Adrenal gland (tissue), 12 donors: ENCODE measurements around the gene AKT3. TPM values are rescaled to one million over a fixed set of nuclear protein-coding genes. Genes with fewer than 3 reads are reported as not detected.

Experiments
- DNase-seq, 7 donors: peaks; one replicate each; pipeline ENCODE4 v3.0.0-alpha.2; 2019 to 2020
- H3K27ac ChIP-seq, 5 donors: fragments of 200-600 bp; sonication (generic) in 4 of 5; 1 replicate in 3 of 5; 2 replicates in 2 of 5; pipeline versions ENCODE4 v1.5.1 to v1.8.0; 2016 to 2020; ENCODE audit warnings: mild to moderate bottlenecking in 1 of 5
- H3K27me3 ChIP-seq: fragments of 200-600 bp; 2 replicates; pipeline ENCODE4 v1.8.0; 2021
- H3K36me3 ChIP-seq, 2 donors: fragments of 200-600 bp; replicated peaks in 1 of 2; 1 replicate in 1 of 2; 2 replicates in 1 of 2; pipeline versions ENCODE4 v1.5.1 to v1.8.0; 2018 to 2022
- H3K4me1 ChIP-seq, 2 donors: fragments of 200-600 bp; replicated peaks in 1 of 2; 1 replicate in 1 of 2; 2 replicates in 1 of 2; pipeline versions ENCODE4 v1.5.1 to v1.8.0; 2018 to 2021
- H3K4me3 ChIP-seq, 4 donors: fragments of 200-600 bp; sonication (generic) in 3 of 4; one replicate each; pipeline ENCODE4 v1.5.1; 2016 to 2018
- H3K9me3 ChIP-seq, 3 donors: fragments of 200-600 bp; sonication (generic) in 1 of 3; replicated peaks in 1 of 3; 1 replicate in 2 of 3; 2 replicates in 1 of 3; pipeline versions ENCODE4 v1.5.1 to v1.8.0; 2016 to 2021
- POLR2A ChIP-seq, 2 donors: fragments of 450-650 bp; IDR thresholded peaks; one replicate each; pipeline ENCODE4 v1.6.1; 2017; ENCODE audit warnings: antibody characterized with exemption in 2 of 2, mild to moderate bottlenecking in 2 of 2, moderate library complexity in 1 of 2
- WGBS, 4 donors: extraction: QIAGEN DNeasy Blood & Tissue Kit in 2 of 4; methylation state at CpG; one replicate each; pipeline versions ENCODE4 v1.1.5 to v1.1.7; 2013 to 2017; 5-methylcytosine and 5-hydroxymethylcytosine counted together
- intact Hi-C, 2 donors: fragments of 100-400 bp; cut with DNase I; formaldehyde crosslinking; loops; one replicate each; pipeline versions ENCODE4 v1.14.1 to v1.15.0; 2022 to 2023
- polyA plus RNA-seq, 3 donors: library from polyadenylated mRNA; stranded (reverse); fragments of 200-250 nt in 2 of 3; fragments of 350-450 nt in 1 of 3; fragmentation: Illumina TruSeq in 1 of 3; extraction: RNeasy Lipid Tissue Mini Kit (QIAGEN cat#74804) in 1 of 3; gene quantifications; one replicate each; pipeline ENCODE4 v1.2.3, GENCODE V29; 2013 to 2014
- total RNA-seq, 9 donors: library from RNA; depleted of rRNA in 4 of 9; stranded (reverse); fragments of >200 nt in 4 of 9; fragments of 120-200 nt in 1 of 9; fragmentation: NEBNext Ultra II Directional in 1 of 9; extraction: Animal tissue kit (Norgen Biotek cat#: 25700) in 1 of 9; gene quantifications; one replicate each; pipeline versions ENCODE4 v1.1.0 to v1.2.4, GENCODE V29; 2013 to 2023
- TF ChIP-seq, protein P1 (sequence below), 6 experiments: fragments of 450-650 bp in 4 of 6; fragments of 200-600 bp in 2 of 6; sonication (generic) in 1 of 6; IDR thresholded peaks; 1 replicate in 5 of 6; 2 replicates in 1 of 6; pipeline versions ENCODE4 v1.5.1 to v1.8.0; 2016 to 2021; ENCODE audit warnings: antibody characterized with exemption in 6 of 6, mild to moderate bottlenecking in 2 of 6, moderate library complexity in 1 of 6
- donor health status: healthy with polysubstance abuse.
- donor health status: Bipolar disorder and iron deficiency.
- donor health status: DM: yes; HTN: yes; CAD: no.
- donor health status: DM: no; HTN: no; CAD: no.
- donor health status: DM: no; HTN: no; CAD: no.
- donor health status: DM: yes; HTN: yes; CAD: no.

Gene AKT3
- total and polyA plus RNA-seq, 12 donors = 11.4 to 82.3 (median 32.4) TPM

DNA sequence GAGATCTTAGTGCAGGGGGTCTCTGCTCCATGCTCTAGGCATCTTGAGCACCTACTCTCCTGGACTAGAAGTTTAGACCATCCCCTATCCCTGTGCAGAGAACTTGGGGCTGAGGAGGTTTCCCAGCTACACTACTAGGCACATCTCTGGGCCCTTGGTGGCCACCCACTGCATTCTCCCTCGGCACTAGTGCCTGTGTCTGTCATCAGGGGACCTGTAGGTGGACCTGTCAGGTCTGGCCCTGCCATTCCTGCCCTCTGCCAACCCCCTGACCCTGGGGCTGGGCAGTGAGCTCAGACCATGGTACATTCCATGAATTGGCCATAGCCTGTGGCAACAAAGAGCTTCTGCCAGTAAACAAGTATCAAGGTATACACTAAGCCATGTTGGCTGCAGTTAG is 269.1 kb downstream of the AKT3 start:
- intact Hi-C loops = no loop called here
- Histone ChIP-seq H3K4me3 (no peak overlapping the region), H3K9me3 (peaks cover 0 to 10% (median 0%) of the 10 kb centered on the region in 3 donors), H3K27me3 (no peaks in the 10 kb centered on the region), H3K4me1 (no peaks in the 10 kb centered on the region), H3K36me3 (no peaks in the 10 kb centered on the region), H3K27ac (no peak overlapping the region)
- TF ChIP-seq, protein P1, sequence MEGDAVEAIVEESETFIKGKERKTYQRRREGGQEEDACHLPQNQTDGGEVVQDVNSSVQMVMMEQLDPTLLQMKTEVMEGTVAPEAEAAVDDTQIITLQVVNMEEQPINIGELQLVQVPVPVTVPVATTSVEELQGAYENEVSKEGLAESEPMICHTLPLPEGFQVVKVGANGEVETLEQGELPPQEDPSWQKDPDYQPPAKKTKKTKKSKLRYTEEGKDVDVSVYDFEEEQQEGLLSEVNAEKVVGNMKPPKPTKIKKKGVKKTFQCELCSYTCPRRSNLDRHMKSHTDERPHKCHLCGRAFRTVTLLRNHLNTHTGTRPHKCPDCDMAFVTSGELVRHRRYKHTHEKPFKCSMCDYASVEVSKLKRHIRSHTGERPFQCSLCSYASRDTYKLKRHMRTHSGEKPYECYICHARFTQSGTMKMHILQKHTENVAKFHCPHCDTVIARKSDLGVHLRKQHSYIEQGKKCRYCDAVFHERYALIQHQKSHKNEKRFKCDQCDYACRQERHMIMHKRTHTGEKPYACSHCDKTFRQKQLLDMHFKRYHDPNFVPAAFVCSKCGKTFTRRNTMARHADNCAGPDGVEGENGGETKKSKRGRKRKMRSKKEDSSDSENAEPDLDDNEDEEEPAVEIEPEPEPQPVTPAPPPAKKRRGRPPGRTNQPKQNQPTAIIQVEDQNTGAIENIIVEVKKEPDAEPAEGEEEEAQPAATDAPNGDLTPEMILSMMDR (IDR thresholded peaks at IDR 0.05) = no peak
- TF ChIP-seq POLR2A (IDR thresholded peaks at IDR 0.05) = no peak
- no peak for DNase-seq
- WGBS, 4 donors = 100% methylated on average over 1 of the region's 1 CpG; no CpG with 5 or more reads in 1 of the 4 donors

DNA sequence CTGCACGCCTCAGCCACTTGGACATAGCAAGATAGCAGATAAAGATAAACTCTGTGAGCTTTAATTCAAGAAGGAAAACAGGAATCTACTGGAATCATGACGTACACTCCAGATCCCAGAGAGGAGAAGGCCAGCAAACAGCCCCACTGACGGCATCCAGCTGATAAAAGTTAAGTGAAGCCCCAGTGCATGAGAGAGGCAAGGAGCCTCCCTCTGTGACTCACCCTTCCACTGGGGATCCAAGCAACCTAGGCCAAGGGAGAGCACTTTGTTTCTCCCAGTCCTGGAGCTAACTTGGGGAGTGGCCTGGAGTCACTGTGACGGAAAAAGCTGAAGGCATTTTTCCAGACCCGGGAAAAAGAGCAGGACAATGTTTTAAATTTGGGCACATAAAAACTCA is 270.0 kb downstream of the AKT3 start:
- Histone ChIP-seq H3K9me3 (peaks cover 0 to 10% (median 0%) of the 10 kb centered on the region in 3 donors), H3K27ac (no peak overlapping the region), H3K4me3 (no peak overlapping the region), H3K27me3 (no peaks in the 10 kb centered on the region), H3K36me3 (no peaks in the 10 kb centered on the region), H3K4me1 (no peaks in the 10 kb centered on the region)
- WGBS, 4 donors = 70 to 94% (median 77%) methylated on average over 5 of the region's 5 CpGs
- no peak for DNase-seq
- TF ChIP-seq POLR2A (IDR thresholded peaks at IDR 0.05) = no peak
- TF ChIP-seq, protein P1 (IDR thresholded peaks at IDR 0.05) = no peak
- intact Hi-C loops = no loop called here

DNA sequence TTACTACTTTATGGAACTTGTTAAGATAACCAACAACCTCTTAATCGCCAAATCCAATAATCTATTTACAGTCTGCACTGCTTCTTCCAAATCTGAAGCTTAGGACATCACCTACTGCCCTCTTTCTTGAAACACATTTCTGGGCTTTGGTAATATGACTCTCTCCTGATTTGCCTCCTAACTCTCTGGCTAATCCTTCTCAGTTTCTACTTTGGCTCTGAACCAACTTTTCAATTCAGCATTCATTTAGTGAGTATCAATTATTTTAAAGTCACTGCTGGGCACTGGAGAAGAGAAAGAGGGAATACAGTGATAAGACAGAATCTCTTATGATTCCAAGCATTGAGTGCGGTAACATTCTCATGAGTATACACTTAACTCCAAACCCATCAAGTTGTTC is 275.0 kb downstream of the AKT3 start:
- no peaks in the 10 kb centered on the region for H3K36me3 ChIP-seq
- no peak overlapping the region for H3K27ac ChIP-seq
- TF ChIP-seq POLR2A (IDR thresholded peaks at IDR 0.05) = no peak
- TF ChIP-seq, protein P1 (IDR thresholded peaks at IDR 0.05) = no peak
- DNase-seq = no peak
- H3K4me1 ChIP-seq = no peaks in the 10 kb centered on the region
- H3K4me3 ChIP-seq = no peak overlapping the region
- no peaks in the 10 kb centered on the region for H3K27me3 ChIP-seq
- H3K9me3 ChIP-seq = no peaks in the 10 kb centered on the region
- WGBS, 4 donors = 94 to 96% (median 96%) methylated on average over 2 of the region's 2 CpGs
- intact Hi-C loops = no loop called here

DNA sequence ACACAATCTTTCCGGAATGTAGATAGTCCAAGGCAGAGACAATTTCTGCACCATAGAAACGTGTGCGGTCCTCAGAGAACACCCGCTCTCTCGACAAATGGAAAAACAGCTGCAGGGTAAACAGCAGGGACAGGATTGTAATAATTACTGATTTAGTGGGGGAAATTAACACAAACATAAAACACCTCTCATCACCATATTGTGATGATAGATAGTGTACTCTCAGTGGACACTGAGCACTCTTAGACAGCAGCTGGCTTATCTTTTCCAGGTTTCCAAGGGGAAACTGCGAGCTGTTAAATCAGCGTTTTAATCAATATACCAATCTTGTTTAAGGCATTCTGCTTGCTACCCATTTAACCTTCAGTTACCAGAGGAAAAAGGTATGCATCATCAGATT is 277.1 kb downstream of the AKT3 start:
- Histone ChIP-seq H3K27me3 (no peaks in the 10 kb centered on the region), H3K27ac (no peak overlapping the region), H3K9me3 (no peaks in the 10 kb centered on the region), H3K36me3 (no peaks in the 10 kb centered on the region), H3K4me3 (no peak overlapping the region), H3K4me1 (no peaks in the 10 kb centered on the region)
- WGBS, 4 donors = 90 to 94% (median 94%) methylated on average over 7 of the region's 7 CpGs
- intact Hi-C loops = no loop called here
- TF ChIP-seq, protein P1 (IDR thresholded peaks at IDR 0.05) = no peak
- TF ChIP-seq POLR2A (IDR thresholded peaks at IDR 0.05) = no peak
- DNase-seq = no peak
